ENCODE measurements around the gene KCMF1. TPM values are rescaled to one million over a fixed set of nuclear protein-coding genes. Genes with fewer than 3 reads are reported as not detected.

The KCMF1 gene
- total and polyA plus RNA-seq, 8 donors, result 2.3 to 88.4 (median 44.5) TPM

GRCh38 chr2:85001595-85001994 is 30.6 kb downstream of the KCMF1 start:
- 28 to 50% (median 29%) methylated on average over 2 of the region's 2 CpGs for WGBS, 5 donors
- no peak for DNase-seq
- TF ChIP-seq EP300 (IDR thresholded peaks at IDR 0.05) (no peak), CTCF (IDR thresholded peaks at IDR 0.05) (no peak), POLR2AphosphoS5 (IDR thresholded peaks at IDR 0.05) (no peak), POLR2A (IDR thresholded peaks at IDR 0.05) (no peak)
- H3K27me3 ChIP-seq, result no peaks in the 10 kb centered on the region
- intact Hi-C loops (cut with DNase I; ENCODE audit: low total_unique reads), result no loop called here
- no peak overlapping the region for H3K4me3 ChIP-seq
- no peaks in the 10 kb centered on the region for H3K36me3 ChIP-seq
- no peak overlapping the region for H3K27ac ChIP-seq
- H3K9me3 ChIP-seq, result no peaks in the 10 kb centered on the region
- H3K4me1 ChIP-seq, result peaks cover 7 to 89% (median 38%) of the 10 kb centered on the region in 4 donors

DNA sequence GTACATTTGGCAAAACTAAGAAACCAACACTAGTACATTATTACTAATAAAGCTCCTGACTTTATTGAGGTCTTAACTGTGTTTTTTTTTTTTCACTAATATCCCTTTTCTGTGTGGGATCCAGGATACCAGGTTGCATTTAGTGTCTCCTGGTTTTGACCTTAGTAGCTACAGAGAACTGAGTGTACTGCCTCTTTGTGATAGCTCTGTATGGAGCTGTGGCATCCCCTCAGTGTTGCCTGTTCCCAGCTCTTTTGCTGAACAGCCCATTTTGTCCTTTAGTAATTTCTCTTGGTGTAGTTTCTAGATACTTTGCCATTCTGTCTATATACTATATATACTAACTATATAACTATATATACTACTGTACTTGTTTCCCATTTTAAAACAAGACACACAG is 31.6 kb downstream of the KCMF1 start:
- peaks cover 7 to 83% (median 37%) of the 10 kb centered on the region in 4 donors for H3K4me1 ChIP-seq
- no peak overlapping the region for H3K4me3 ChIP-seq
- intact Hi-C loops (cut with DNase I; ENCODE audit: low total_unique reads), result no loop called here
- DNase-seq, result no peak
- no peak for TF ChIP-seq EP300 (IDR thresholded peaks at IDR 0.05)
- TF ChIP-seq POLR2AphosphoS5 (IDR thresholded peaks at IDR 0.05), result no peak
- TF ChIP-seq POLR2A (IDR thresholded peaks at IDR 0.05), result no peak
- no peak for TF ChIP-seq CTCF (IDR thresholded peaks at IDR 0.05)
- H3K27ac ChIP-seq, result no peak overlapping the region
- no peaks in the 10 kb centered on the region for H3K9me3 ChIP-seq
- peaks cover 0 to 6% (median 4%) of the 10 kb centered on the region in 4 donors for H3K36me3 ChIP-seq
- no peaks in the 10 kb centered on the region for H3K27me3 ChIP-seq

GRCh38 chr2:85008252-85008651 is 37.3 kb downstream of the KCMF1 start:
- TF ChIP-seq EP300 (IDR thresholded peaks at IDR 0.05) (no peak), POLR2A (IDR thresholded peaks at IDR 0.05) (no peak), CTCF (IDR thresholded peaks at IDR 0.05) (no peak), POLR2AphosphoS5 (IDR thresholded peaks at IDR 0.05) (no peak)
- Histone ChIP-seq H3K4me3 (no peak overlapping the region), H3K27me3 (no peaks in the 10 kb centered on the region), H3K9me3 (no peaks in the 10 kb centered on the region), H3K4me1 (peaks cover 19 to 81% (median 41%) of the 10 kb centered on the region in 4 donors), H3K36me3 (peaks cover 3 to 15% (median 11%) of the 10 kb centered on the region in 4 donors), H3K27ac (no peak overlapping the region)
- intact Hi-C loops (cut with DNase I; ENCODE audit: low total_unique reads), result no loop called here
- DNase-seq, result no peak
- 92 to 99% (median 94%) methylated on average over 2 of the region's 2 CpGs for WGBS, 5 donors

DNA sequence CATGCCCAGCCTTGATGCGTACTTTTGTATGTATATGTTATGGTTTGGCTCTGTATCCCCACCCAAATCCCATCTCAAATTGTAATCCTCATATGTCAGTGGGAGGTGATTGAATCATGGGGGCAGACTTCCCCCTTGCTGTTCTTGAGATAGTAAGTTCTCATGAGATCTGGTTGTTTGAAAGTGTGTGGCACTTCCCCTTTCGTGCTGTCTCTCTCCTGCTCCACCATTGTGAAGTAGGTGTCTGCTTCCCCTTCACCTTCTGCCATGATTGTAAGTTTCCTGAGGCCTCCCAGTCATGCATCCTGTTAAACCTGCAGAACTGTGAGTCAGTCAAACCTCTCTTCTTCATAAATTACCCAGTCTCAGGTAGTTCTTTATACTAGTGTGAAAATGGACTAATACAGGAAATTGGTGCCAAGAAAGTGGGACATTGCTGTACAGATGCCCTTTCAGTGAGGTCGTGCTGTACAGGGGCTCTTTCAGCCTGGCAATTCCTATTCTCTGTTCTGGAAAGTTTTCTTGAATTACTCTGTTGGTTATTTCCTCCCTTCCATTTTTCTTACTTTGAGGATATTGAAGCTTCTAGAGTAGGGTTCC is 38.2 kb downstream of the KCMF1 start:
- TF ChIP-seq POLR2A (IDR thresholded peaks at IDR 0.05) (no peak), CTCF (IDR thresholded peaks at IDR 0.05) (no peak), POLR2AphosphoS5 (IDR thresholded peaks at IDR 0.05) (no peak), EP300 (IDR thresholded peaks at IDR 0.05) (no peak)
- intact Hi-C loops (cut with DNase I; ENCODE audit: low total_unique reads), result no loop called here
- 81 to 97% (median 93%) methylated on average over 3 of the region's 3 CpGs for WGBS, 5 donors
- no peaks in the 10 kb centered on the region for H3K27me3 ChIP-seq
- H3K27ac ChIP-seq, result no peak overlapping the region
- H3K4me3 ChIP-seq, result no peak overlapping the region
- DNase-seq, result no peak
- peaks cover 3 to 15% (median 11%) of the 10 kb centered on the region in 4 donors for H3K36me3 ChIP-seq
- H3K9me3 ChIP-seq, result no peaks in the 10 kb centered on the region
- peaks cover 19 to 81% (median 47%) of the 10 kb centered on the region in 4 donors for H3K4me1 ChIP-seq
